Lower leg skin (tissue), 3 donors: ENCODE data around the gene SH3RF3.

Experiments used
- CTCF ChIP-seq, 3 donors: fragments of 450-650 bp; IDR thresholded peaks; one replicate each; pipeline ENCODE4 v1.5.1; 2016; ENCODE audit warnings: antibody characterized with exemption in 3 of 3, mild to moderate bottlenecking in 3 of 3, moderate library complexity in 2 of 3
- POLR2A ChIP-seq, 2 donors: fragments of 450-650 bp; IDR thresholded peaks; one replicate each; pipeline ENCODE4 v1.6.1; 2016 to 2017; ENCODE audit warnings: antibody characterized with exemption in 2 of 2, mild to moderate bottlenecking in 1 of 2, moderate library complexity in 1 of 2

GRCh38 chr2:109187711-109188495 is 58.9 kb downstream of the SH3RF3 start:
- no peak for TF ChIP-seq CTCF (IDR thresholded peaks at IDR 0.05)
- no peak for TF ChIP-seq POLR2A (IDR thresholded peaks at IDR 0.05)
